ENCODE measurements around the gene UMOD.

DNA sequence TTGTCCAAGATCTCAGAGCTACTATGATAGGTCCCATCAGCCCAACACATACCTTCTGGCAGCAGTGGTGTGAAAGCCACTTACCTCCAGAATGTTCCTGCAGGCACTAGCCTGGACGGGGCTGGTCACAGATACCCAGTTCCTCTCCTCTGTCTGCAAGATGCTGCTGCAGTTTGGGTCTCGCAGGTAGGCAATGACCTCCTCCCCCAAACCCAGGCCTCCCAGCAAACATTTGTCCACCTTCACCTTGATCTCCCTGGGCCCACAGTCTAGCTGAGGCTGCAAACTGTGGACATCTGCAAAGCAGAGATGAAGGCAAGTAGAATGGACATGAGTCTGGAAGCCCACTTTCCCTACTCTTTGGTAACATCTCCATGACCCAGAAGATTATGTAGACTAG is 32.3 kb downstream of the UMOD start:
- TF ChIP-seq CTCF (IDR thresholded peaks at IDR 0.05; ENCODE audit: low read length) (no peak), EZH2 (IDR thresholded peaks at IDR 0.05; ENCODE audit: borderline replicate concordance, low read length) (no peak)

Data from OCI-LY1 (cell line).